IMR-90 (cell line): ENCODE data around the gene SAXO1. TPM values are rescaled to one million over a fixed set of nuclear protein-coding genes. Genes with fewer than 3 reads are reported as not detected.

ENCODE experiments used
- ATAC-seq: fragments of 200-7000 bp; cut with Tn5 transposase; 2 replicates; pipeline ENCODE4 v1.9.1; 2020; ENCODE audit warnings: low read depth, mild to moderate bottlenecking, moderate library complexity
- BruUV-seq: library from RNA; stranded (reverse); fragments of 400-500 nt; replicated peaks from 2 replicates; lab custom pipeline; 2021; lab: Mats Ljungman, UMichigan
- CTCF ChIA-PET: fragments of 300-600 bp; formaldehyde crosslinking; extraction: SDS; loops from one replicate; lab custom pipeline; 2021; ENCODE audit warnings: antibody characterized with exemption; lab: Yijun Ruan, JAX
- POLR2A ChIA-PET: fragments of 300-600 bp; sonication (Branson Sonifier 250); formaldehyde crosslinking; loops from one replicate; lab custom pipeline; 2022; ENCODE audit warnings: antibody characterized with exemption; ENCODE audit not compliant: unreplicated experiment; lab: Charles Lee
- DNase-seq: peaks from one replicate; pipeline ENCODE4 v3.0.0; 2013
- H2AFZ ChIP-seq: replicated peaks from 2 replicates; pipeline ENCODE3; 2013; ENCODE audit warnings: low read length, mild to moderate bottlenecking; ENCODE audit not compliant: poor library complexity
- H2AK5ac ChIP-seq: 2 replicates; pipeline ENCODE4 v1.6.1; 2013; ENCODE audit warnings: low read depth, low read length, inconsistent platforms
- H2AK9ac ChIP-seq: replicated peaks from 2 replicates; pipeline ENCODE3; 2013; ENCODE audit warnings: mild to moderate bottlenecking, low read depth, low read length, moderate library complexity; ENCODE audit not compliant: poor library complexity
- H2BK120ac ChIP-seq: 2 replicates; pipeline ENCODE4 v1.6.1; 2013; ENCODE audit warnings: low read depth, low read length, inconsistent platforms
- H2BK15ac ChIP-seq: 3 replicates; pipeline ENCODE4 v1.6.1; 2013; ENCODE audit warnings: low read depth, low read length, inconsistent platforms
- H2BK20ac ChIP-seq: 2 replicates; pipeline ENCODE4 v1.6.1; 2013; ENCODE audit warnings: low read depth, mild to moderate bottlenecking, inconsistent platforms, low read length, moderate library complexity
- H2BK5ac ChIP-seq: 2 replicates; pipeline ENCODE4 v1.6.1; 2013; ENCODE audit warnings: mild to moderate bottlenecking, low read depth, low read length, inconsistent platforms; ENCODE audit not compliant: poor library complexity, severe bottlenecking
- H3K14ac ChIP-seq: replicated peaks from 2 replicates; pipeline ENCODE4 v1.6.1; 2013; ENCODE audit warnings: low read depth, low read length, inconsistent platforms
- H3K18ac ChIP-seq: 2 replicates; pipeline ENCODE4 v1.6.1; 2013; ENCODE audit warnings: low read depth, low read length, control low read depth
- H3K23ac ChIP-seq: 2 replicates; pipeline ENCODE4 v1.6.1; 2013; ENCODE audit warnings: low read depth, low read length, inconsistent platforms
- H3K27ac ChIP-seq: 2 replicates; pipeline ENCODE4 v1.5.1; 2013; ENCODE audit warnings: mild to moderate bottlenecking, control low read depth, low read length; ENCODE audit not compliant: insufficient read depth
- H3K27me3 ChIP-seq: 2 replicates; pipeline ENCODE4 v1.6.1; 2013; ENCODE audit warnings: low read length; ENCODE audit not compliant: control insufficient read depth, insufficient read depth
- H3K36me3 ChIP-seq: 2 replicates; pipeline ENCODE4 v1.6.1; 2013; ENCODE audit warnings: low read length, mixed read lengths; ENCODE audit not compliant: control insufficient read depth, insufficient read depth
- H3K4ac ChIP-seq: 2 replicates; pipeline ENCODE4 v1.6.1; 2013; ENCODE audit warnings: low read depth, low read length, inconsistent platforms
- H3K4me1 ChIP-seq: 2 replicates; pipeline ENCODE4 v1.6.1; 2013; ENCODE audit warnings: low read length, mixed read lengths; ENCODE audit not compliant: control insufficient read depth, insufficient read depth
- H3K4me2 ChIP-seq: 2 replicates; pipeline ENCODE4 v1.6.1; 2013; ENCODE audit warnings: low read depth, mild to moderate bottlenecking, control low read depth, low read length, moderate library complexity
- H3K4me3 ChIP-seq: 2 replicates; pipeline ENCODE4 v1.5.1; 2013; ENCODE audit warnings: low read depth, mild to moderate bottlenecking, control low read depth, low read length, moderate library complexity; ENCODE audit not compliant: insufficient read depth
- H3K56ac ChIP-seq: 2 replicates; pipeline ENCODE4 v1.6.1; 2013; ENCODE audit warnings: low read length, inconsistent platforms; ENCODE audit not compliant: insufficient read depth; ENCODE audit errors: extremely low read depth
- H3K79me1 ChIP-seq, 2 experiments: 2 replicates each; pipeline ENCODE4 v1.6.1; 2013; ENCODE audit warnings: low read length in 2 of 2, inconsistent platforms in 1 of 2, low read depth in 1 of 2
- H3K9ac ChIP-seq: 2 replicates; pipeline ENCODE4 v1.6.1; 2013; ENCODE audit warnings: low read depth, low read length, control low read depth
- H3K9me1 ChIP-seq: 2 replicates; pipeline ENCODE4 v1.6.1; 2013; ENCODE audit warnings: low read length, inconsistent platforms; ENCODE audit not compliant: insufficient read depth
- H3K9me3 ChIP-seq: 2 replicates; pipeline ENCODE4 v1.6.1; 2013; ENCODE audit warnings: low read length; ENCODE audit not compliant: control insufficient read depth, insufficient read depth
- H4K20me1 ChIP-seq: 2 replicates; pipeline ENCODE4 v1.6.1; 2013; ENCODE audit warnings: low read length, inconsistent platforms; ENCODE audit not compliant: insufficient read depth
- H4K5ac ChIP-seq: 2 replicates; pipeline ENCODE4 v1.6.1; 2013; ENCODE audit warnings: mild to moderate bottlenecking, low read depth, low read length, control low read depth
- H4K8ac ChIP-seq, 2 experiments: 2 replicates each; pipeline ENCODE4 v1.6.1; 2013; ENCODE audit warnings: low read depth in 2 of 2, low read length in 2 of 2, control low read depth in 1 of 2, inconsistent platforms in 1 of 2
- H4K91ac ChIP-seq: 2 replicates; pipeline ENCODE4 v1.6.1; 2013; ENCODE audit warnings: low read depth, low read length, inconsistent platforms; ENCODE audit not compliant: insufficient read depth
- BHLHE40 ChIP-seq: fragments of 150-350 bp; IDR thresholded peaks from 2 replicates; pipeline ENCODE4 v1.6.1; 2016; ENCODE audit warnings: mild to moderate bottlenecking, low read depth, low read length
- CEBPB ChIP-seq: IDR thresholded peaks from 2 replicates; pipeline ENCODE4 v1.6.1; 2012; ENCODE audit warnings: low read depth, low read length, improper control_type of control experiment
- FOS ChIP-seq: fragments of 150-350 bp; IDR thresholded peaks from 2 replicates; pipeline ENCODE4 v1.6.1; 2016; ENCODE audit warnings: low read depth, low read length
- MAFK ChIP-seq: IDR thresholded peaks from 2 replicates; pipeline ENCODE4 v1.6.1; 2012; ENCODE audit warnings: low read depth, low read length, improper control_type of control experiment
- NFE2L2 ChIP-seq: fragments of 150-350 bp; IDR thresholded peaks from 2 replicates; pipeline ENCODE4 v1.6.1; 2016; ENCODE audit warnings: low read depth, mild to moderate bottlenecking, low read length
- POLR2A ChIP-seq: IDR thresholded peaks from 2 replicates; pipeline ENCODE4 v1.6.1; 2012; ENCODE audit warnings: mild to moderate bottlenecking, low read depth, low read length
- RAD21 ChIP-seq: IDR thresholded peaks from 2 replicates; pipeline ENCODE4 v1.6.1; 2012; ENCODE audit warnings: low read length, improper control_type of control experiment
- RCOR1 ChIP-seq: IDR thresholded peaks from 2 replicates; pipeline ENCODE4 v1.6.1; 2012; ENCODE audit warnings: mild to moderate bottlenecking, low read length, improper control_type of control experiment; ENCODE audit not compliant: insufficient replicate concordance
- RFX5 ChIP-seq: IDR thresholded peaks from 2 replicates; pipeline ENCODE4 v1.8.0; 2012; ENCODE audit warnings: low read depth, mild to moderate bottlenecking, low read length, moderate library complexity
- SMC3 ChIP-seq: fragments of 150-350 bp; IDR thresholded peaks from 2 replicates; pipeline ENCODE4 v1.6.1; 2016; ENCODE audit warnings: low read depth, mild to moderate bottlenecking, antibody characterized with exemption, low read length, moderate library complexity
- WGBS, 2 experiments: methylation state at CpG; one replicate each; pipeline versions ENCODE4 v1.1.5 to v1.1.7; 2013; ENCODE audit warnings: missing lambda C conversion rate in 2 of 2; ENCODE audit not compliant: insufficient read length in 1 of 2; ENCODE audit errors: extremely low coverage in 2 of 2; 5-methylcytosine and 5-hydroxymethylcytosine counted together
- dilution Hi-C: fragments of 300-500 bp; cut with HindIII; formaldehyde crosslinking; loops from one replicate; pipeline ENCODE4 v1.14.3; 2018; ENCODE audit warnings: low sequenced_read_pairs; ENCODE audit not compliant: unreplicated experiment
- in situ Hi-C: fragments of 300-500 bp; cut with MboI; formaldehyde crosslinking; loops from 3 replicates; pipeline ENCODE4 v1.14.3; 2019; ENCODE audit warnings: low sequenced_read_pairs, inconsistent platforms, mixed read lengths
- intact Hi-C: fragments of 100-400 bp; cut with micrococcal nuclease; formaldehyde crosslinking; loops from 2 replicates; pipeline ENCODE4 v1.10.0; 2022
- polyA plus RNA-seq, 3 experiments: library from polyadenylated mRNA; depleted of rRNA; stranded (reverse); fragments of >200 nt; gene quantifications; 2 replicates each; pipeline ENCODE4 v1.2.3, GENCODE V29; 2012; ENCODE audit warnings: low replicate concordance in 1 of 3
- total RNA-seq: library from RNA; depleted of rRNA; stranded (reverse); fragments of >200 nt; gene quantifications from 2 replicates; pipeline ENCODE4 v1.2.3, GENCODE V29; 2012
- TF ChIP-seq, protein P1 (sequence below): fragments of 150-350 bp; IDR thresholded peaks from 2 replicates; pipeline ENCODE4 v1.6.1; 2016; ENCODE audit warnings: low read depth, mild to moderate bottlenecking, low read length, moderate library complexity, borderline replicate concordance
- TF ChIP-seq, protein P2 (sequence below): fragments of 150-350 bp; IDR thresholded peaks from 2 replicates; pipeline ENCODE4 v1.6.1; 2017; ENCODE audit warnings: mild to moderate bottlenecking, antibody characterized with exemption, low read length, low read depth
- TF ChIP-seq, protein P3 (sequence below): conservative IDR thresholded peaks from 2 replicates; pipeline ENCODE4 v1.5.1; 2012; ENCODE audit warnings: mild to moderate bottlenecking, low read depth, low read length, improper control_type of control experiment

SAXO1 gene
- total and polyA plus RNA-seq, 2 of the 4 experiments (the other 2 are of a cell fraction): not detected

DNA sequence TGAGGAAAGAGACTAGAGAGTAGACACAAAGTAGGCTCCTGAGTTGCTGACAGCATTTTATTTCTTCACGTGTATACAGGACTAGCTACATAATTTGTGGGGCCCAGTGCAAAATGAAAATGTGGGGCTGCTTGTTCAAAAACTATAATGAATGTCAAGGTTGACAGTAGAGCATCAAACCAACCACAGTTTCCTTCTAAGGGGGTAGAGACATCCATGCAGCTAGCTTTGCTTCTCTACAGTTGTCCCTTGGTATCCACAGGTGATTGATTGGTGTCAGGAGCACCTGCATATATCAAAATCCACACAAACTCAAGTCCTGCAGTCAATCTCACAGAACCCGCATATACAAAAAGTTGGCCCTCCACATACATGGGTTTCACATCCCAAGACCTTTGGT, 129.6 kb downstream of the SAXO1 start:
- intact Hi-C loops (no loop called here), dilution Hi-C loops (no loop called here), in situ Hi-C loops (no loop called here)
- Histone ChIP-seq H3K9ac (no peak overlapping the region), H4K8ac (no peak overlapping the region), H4K5ac (no peak overlapping the region), H2BK15ac (no peak overlapping the region), H3K23ac (no peak overlapping the region), H2BK120ac (no peak overlapping the region), H3K56ac (no peak overlapping the region), H3K18ac (no peak overlapping the region), H3K4me1 (peaks cover 4% of the 10 kb centered on the region; the same call in 1 of the 2 replicates), H2AK9ac (no peak overlapping the region), H3K27me3 (no peaks in the 10 kb centered on the region), H3K14ac (no peak overlapping the region), H4K20me1 (no peaks in the 10 kb centered on the region), H3K79me1 (no peaks in the 10 kb centered on the region), H3K9me3 (no peaks in the 10 kb centered on the region), H4K91ac (no peak overlapping the region), H2AK5ac (no peak overlapping the region), H3K4me2 (no peak overlapping the region), H3K36me3 (no peaks in the 10 kb centered on the region), H3K4ac (no peak overlapping the region), H3K4me3 (no peak overlapping the region), H2AFZ (no peak overlapping the region), H2BK20ac (no peak overlapping the region), H2BK5ac (no peak overlapping the region), H3K9me1 (peaks cover 3% of the 10 kb centered on the region; the same call in 1 of the 2 replicates), H3K27ac (no peak overlapping the region)
- no CpG with 5 or more reads among the region's 2 CpGs for WGBS, 2 experiments
- POLR2A ChIA-PET: no interaction called here
- no peak for ATAC-seq
- no peak for DNase-seq
- TF ChIP-seq SMC3: no peak
- TF ChIP-seq FOS: no peak
- TF ChIP-seq, protein P1, sequence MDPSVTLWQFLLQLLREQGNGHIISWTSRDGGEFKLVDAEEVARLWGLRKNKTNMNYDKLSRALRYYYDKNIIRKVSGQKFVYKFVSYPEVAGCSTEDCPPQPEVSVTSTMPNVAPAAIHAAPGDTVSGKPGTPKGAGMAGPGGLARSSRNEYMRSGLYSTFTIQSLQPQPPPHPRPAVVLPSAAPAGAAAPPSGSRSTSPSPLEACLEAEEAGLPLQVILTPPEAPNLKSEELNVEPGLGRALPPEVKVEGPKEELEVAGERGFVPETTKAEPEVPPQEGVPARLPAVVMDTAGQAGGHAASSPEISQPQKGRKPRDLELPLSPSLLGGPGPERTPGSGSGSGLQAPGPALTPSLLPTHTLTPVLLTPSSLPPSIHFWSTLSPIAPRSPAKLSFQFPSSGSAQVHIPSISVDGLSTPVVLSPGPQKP: no peak
- TF ChIP-seq RFX5: no peak
- no peak for TF ChIP-seq CEBPB
- TF ChIP-seq, protein P2, sequence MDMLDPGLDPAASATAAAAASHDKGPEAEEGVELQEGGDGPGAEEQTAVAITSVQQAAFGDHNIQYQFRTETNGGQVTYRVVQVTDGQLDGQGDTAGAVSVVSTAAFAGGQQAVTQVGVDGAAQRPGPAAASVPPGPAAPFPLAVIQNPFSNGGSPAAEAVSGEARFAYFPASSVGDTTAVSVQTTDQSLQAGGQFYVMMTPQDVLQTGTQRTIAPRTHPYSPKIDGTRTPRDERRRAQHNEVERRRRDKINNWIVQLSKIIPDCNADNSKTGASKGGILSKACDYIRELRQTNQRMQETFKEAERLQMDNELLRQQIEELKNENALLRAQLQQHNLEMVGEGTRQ: no peak
- TF ChIP-seq, protein P3, sequence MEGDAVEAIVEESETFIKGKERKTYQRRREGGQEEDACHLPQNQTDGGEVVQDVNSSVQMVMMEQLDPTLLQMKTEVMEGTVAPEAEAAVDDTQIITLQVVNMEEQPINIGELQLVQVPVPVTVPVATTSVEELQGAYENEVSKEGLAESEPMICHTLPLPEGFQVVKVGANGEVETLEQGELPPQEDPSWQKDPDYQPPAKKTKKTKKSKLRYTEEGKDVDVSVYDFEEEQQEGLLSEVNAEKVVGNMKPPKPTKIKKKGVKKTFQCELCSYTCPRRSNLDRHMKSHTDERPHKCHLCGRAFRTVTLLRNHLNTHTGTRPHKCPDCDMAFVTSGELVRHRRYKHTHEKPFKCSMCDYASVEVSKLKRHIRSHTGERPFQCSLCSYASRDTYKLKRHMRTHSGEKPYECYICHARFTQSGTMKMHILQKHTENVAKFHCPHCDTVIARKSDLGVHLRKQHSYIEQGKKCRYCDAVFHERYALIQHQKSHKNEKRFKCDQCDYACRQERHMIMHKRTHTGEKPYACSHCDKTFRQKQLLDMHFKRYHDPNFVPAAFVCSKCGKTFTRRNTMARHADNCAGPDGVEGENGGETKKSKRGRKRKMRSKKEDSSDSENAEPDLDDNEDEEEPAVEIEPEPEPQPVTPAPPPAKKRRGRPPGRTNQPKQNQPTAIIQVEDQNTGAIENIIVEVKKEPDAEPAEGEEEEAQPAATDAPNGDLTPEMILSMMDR: no peak
- TF ChIP-seq RCOR1: no peak
- no peak for TF ChIP-seq NFE2L2
- no peak for TF ChIP-seq POLR2A
- no peak for TF ChIP-seq RAD21
- TF ChIP-seq BHLHE40: no peak
- no peak for TF ChIP-seq MAFK
- no TSS peak for BruUV-seq
- CTCF ChIA-PET: no interaction called here
